ENCODE data around the gene WDFY3.

GRCh38 chr4:84958434-84958833 lies 8.1 kb downstream of the WDFY3 start:
- no peak for TF ChIP-seq EZH2 (IDR thresholded peaks at IDR 0.05; ENCODE audit: borderline replicate concordance, low read length)
- TF ChIP-seq, protein P1, sequence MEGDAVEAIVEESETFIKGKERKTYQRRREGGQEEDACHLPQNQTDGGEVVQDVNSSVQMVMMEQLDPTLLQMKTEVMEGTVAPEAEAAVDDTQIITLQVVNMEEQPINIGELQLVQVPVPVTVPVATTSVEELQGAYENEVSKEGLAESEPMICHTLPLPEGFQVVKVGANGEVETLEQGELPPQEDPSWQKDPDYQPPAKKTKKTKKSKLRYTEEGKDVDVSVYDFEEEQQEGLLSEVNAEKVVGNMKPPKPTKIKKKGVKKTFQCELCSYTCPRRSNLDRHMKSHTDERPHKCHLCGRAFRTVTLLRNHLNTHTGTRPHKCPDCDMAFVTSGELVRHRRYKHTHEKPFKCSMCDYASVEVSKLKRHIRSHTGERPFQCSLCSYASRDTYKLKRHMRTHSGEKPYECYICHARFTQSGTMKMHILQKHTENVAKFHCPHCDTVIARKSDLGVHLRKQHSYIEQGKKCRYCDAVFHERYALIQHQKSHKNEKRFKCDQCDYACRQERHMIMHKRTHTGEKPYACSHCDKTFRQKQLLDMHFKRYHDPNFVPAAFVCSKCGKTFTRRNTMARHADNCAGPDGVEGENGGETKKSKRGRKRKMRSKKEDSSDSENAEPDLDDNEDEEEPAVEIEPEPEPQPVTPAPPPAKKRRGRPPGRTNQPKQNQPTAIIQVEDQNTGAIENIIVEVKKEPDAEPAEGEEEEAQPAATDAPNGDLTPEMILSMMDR (IDR thresholded peaks at IDR 0.05; ENCODE audit: low read length): no peak
